Prostate gland (tissue), 2 donors: ENCODE data around the gene CHML.

Experiments used
- CTCF ChIP-seq, 4 experiments: fragments of 200-600 bp in 2 of 4; fragments of 450-650 bp in 2 of 4; sonication (generic) in 2 of 4; IDR thresholded peaks; 1 replicate in 3 of 4; 2 replicates in 1 of 4; pipeline ENCODE4 v1.5.1; 2016 to 2019; ENCODE audit warnings: antibody characterized with exemption in 4 of 4, mild to moderate bottlenecking in 2 of 4, moderate library complexity in 2 of 4
- POLR2A ChIP-seq: fragments of 450-650 bp; IDR thresholded peaks from one replicate; pipeline ENCODE4 v1.6.1; 2016; ENCODE audit warnings: antibody characterized with exemption, mild to moderate bottlenecking
- POLR2AphosphoS5 ChIP-seq: sonication (generic); formaldehyde crosslinking; IDR thresholded peaks from one replicate; pipeline ENCODE4 v1.6.1; 2017; ENCODE audit warnings: antibody characterized with exemption

- no peak for TF ChIP-seq CTCF (IDR thresholded peaks at IDR 0.05)
- no peak for TF ChIP-seq POLR2AphosphoS5
- no peak for TF ChIP-seq POLR2A
These were observed 5.0 kb upstream of the CHML start for GRCh38 chr1:241645199-241645598.
